GM19468 (cell line): ENCODE results near the gene CRTC2.

Experiments
- ATAC-seq: cut with Tn5 transposase; IDR thresholded peaks from one replicate; pipeline ENCODE4 v1.9.1; 2021; ENCODE audit warnings: mild to moderate bottlenecking, moderate library complexity, moderate number of reproducible peaks; ENCODE audit not compliant: unreplicated experiment; ENCODE audit errors: extremely low read depth

CRTC2 gene

GRCh38 chr1:153954826-153955225, 3.6 kb downstream of the CRTC2 start:
- ATAC-seq, result no peak

- ATAC-seq, result no peak
Observed at GRCh38 chr1:153953859-153954365, 4.5 kb downstream of the CRTC2 start.

GRCh38 chr1:153951801-153952200, 6.6 kb downstream of the CRTC2 start:
- ATAC-seq, result no peak

GRCh38 chr1:153951183-153951582, 7.2 kb downstream of the CRTC2 start:
- ATAC-seq, result no peak

- peak; percentile 30 for ATAC-seq
Observed at GRCh38 chr1:153946622-153947241, 11.7 kb downstream of the CRTC2 start, which contains the start of gene DENND4B. Gene DENND4B (minus strand): TSS chr1:153946718. CDS start chr1:153944374, 2,344 bp downstream.

- ATAC-seq, result peak; percentile 56
Observed at GRCh38 chr1:153945795-153946621, 12.4 kb downstream of the CRTC2 start.

GRCh38 chr1:153945131-153945794, 13.1 kb downstream of the CRTC2 start:
- ATAC-seq, result no peak

- no peak for ATAC-seq
Observed at GRCh38 chr1:153944827-153945117, 13.6 kb downstream of the CRTC2 start.

- no peak for ATAC-seq
Observed at GRCh38 chr1:153944005-153944826, 14.2 kb downstream of the CRTC2 start.

- no peak for ATAC-seq
Observed at GRCh38 chr1:153942766-153943549, 15.5 kb downstream of the CRTC2 start.

- no peak for ATAC-seq
Observed at GRCh38 chr1:153941826-153942725, 16.3 kb downstream of the CRTC2 start.

- no peak for ATAC-seq
Observed at GRCh38 chr1:153940756-153941155, 17.7 kb downstream of the CRTC2 start.

- ATAC-seq, result no peak
Observed at GRCh38 chr1:153939476-153939875, 18.9 kb downstream of the CRTC2 start.

GRCh38 chr1:153938996-153939395, 19.4 kb downstream of the CRTC2 start:
- no peak for ATAC-seq

- no peak for ATAC-seq
Observed at GRCh38 chr1:153937331-153937730, 21.1 kb downstream of the CRTC2 start.

- ATAC-seq, result no peak
Observed at GRCh38 chr1:153936011-153936802, 22.2 kb downstream of the CRTC2 start.

GRCh38 chr1:153934746-153935145, 23.7 kb downstream of the CRTC2 start:
- no peak for ATAC-seq

- ATAC-seq, result no peak
Observed at GRCh38 chr1:153933955-153934354, 24.5 kb downstream of the CRTC2 start.
